ENCODE data around the gene SLC35A2. TPM values are rescaled to one million over a fixed set of nuclear protein-coding genes. Genes with fewer than 3 reads are reported as not detected.
A peak's percentile ranks its signal among the peaks of the same experiment; 100 is the strongest.

SLC35A2 gene
- total RNA-seq, 1 experiment from 2014 or later, result 35.0 TPM

- RAD21 ChIA-PET (ENCODE audit: low non-redundant PET in 1 of 2, low total read pairs in 2 of 2, uncharacterized antibody in 2 of 2, unreplicated experiment in 2 of 2), result no interaction called here
- peak overlapping the region; percentile 86 for H3K9ac ChIP-seq (ENCODE audit: low read length)
- H3K9me2 ChIP-seq (ENCODE audit: insufficient read depth), result no peaks in the 10 kb centered on the region
- peaks cover 5 to 19% of the 10 kb centered on the region in 2 experiments; a peak in 2 of 4 replicates for H3K4me1 ChIP-seq (ENCODE audit: control insufficient read depth in 1 of 2, insufficient read depth in 2 of 2, low read length in 2 of 2)
- BruUV-seq (replicated peaks), result no TSS peak
- POLR2A ChIA-PET, result no interaction called here
- no peaks in the 10 kb centered on the region for H3K27me3 ChIP-seq (ENCODE audit: insufficient read depth, low read length)
- TF ChIP-seq EGR1 (IDR thresholded peaks at IDR 0.05; ENCODE audit: low read depth), result no peak
- no peak for TF ChIP-seq ZFX (IDR thresholded peaks at IDR 0.05)
- no peak for TF ChIP-seq ELF1 (IDR thresholded peaks at IDR 0.05; ENCODE audit: borderline replicate concordance, low read depth)
- no peak for TF ChIP-seq MAX (IDR thresholded peaks at IDR 0.05)
- no peak for TF ChIP-seq ZBTB33 (IDR thresholded peaks at IDR 0.05; ENCODE audit: extremely low read depth, insufficient replicate concordance, low read length)
- TF ChIP-seq TCF7L2 (IDR thresholded peaks at IDR 0.05; ENCODE audit: borderline replicate concordance, extremely low read depth, insufficient read depth, insufficient read length), result no peak
- ATAC-seq (peak; percentile 16), DNase-seq (ENCODE audit: low read depth, low spot score) (no peak)
- H3K79me2 ChIP-seq (ENCODE audit: insufficient read depth, low read length), result peaks cover 32% of the 10 kb centered on the region
- no peaks in the 10 kb centered on the region for H4K20me1 ChIP-seq (ENCODE audit: insufficient read depth)
- peak overlapping the region; percentile 78 for H3K27ac ChIP-seq (ENCODE audit: low read depth, low read length)
- peaks cover 7 to 12% of the 10 kb centered on the region in 2 experiments; a peak in 3 of 4 replicates for H3K36me3 ChIP-seq (ENCODE audit: control insufficient read depth in 1 of 2, insufficient read depth in 2 of 2, low read length in 2 of 2)
- H3K9me3 ChIP-seq (ENCODE audit: control insufficient read depth in 1 of 2, insufficient read depth in 1 of 2, low read depth in 1 of 2, low read length in 2 of 2), result no peaks in the 10 kb centered on the region
- CTCF ChIA-PET, result no interaction called here
- H3K4me3 ChIP-seq (replicated peaks in 1 of 2; ENCODE audit: low read depth in 1 of 2, low read length in 2 of 2), result peak overlapping the region; percentile 63 to 69
- H3K4me2 ChIP-seq (ENCODE audit: low read length), result peak overlapping the region; percentile 79
- no peak overlapping the region for H2AFZ ChIP-seq (ENCODE audit: low read depth, low read length, poor library complexity, severe bottlenecking)
- intact Hi-C loops (cut with micrococcal nuclease), result loop anchor here (2.0 to 5.0 kb wide), 2 partner anchors 39 to 156 kb away; partner anchors contain the start of genes GLOD5 and OTUD5
These were observed 6.8 kb upstream of the SLC35A2 start for GRCh38 chrX:48918301-48918642.
